Renal cortical epithelial cell (primary cell): ENCODE measurements around the gene ZDHHC5. TPM values are rescaled to one million over a fixed set of nuclear protein-coding genes. Genes with fewer than 3 reads are reported as not detected.
"Not testable (repeated sequence)": the region's sequence is repeated elsewhere in the genome, so short reads cannot be mapped to it uniquely, and the experiment has no call there.

Experiments used
- DNase-seq: peaks from one replicate; pipeline ENCODE4 v3.0.0-alpha.2; 2011; ENCODE audit warnings: low read depth
- total RNA-seq: library from RNA; depleted of rRNA; stranded (reverse); fragments of >200 nt; gene quantifications from 2 replicates; pipeline ENCODE4 v1.2.3, GENCODE V29; 2014

ZDHHC5 gene
- total RNA-seq, 1 donor from 2014 or later: 79.9 TPM

DNA sequence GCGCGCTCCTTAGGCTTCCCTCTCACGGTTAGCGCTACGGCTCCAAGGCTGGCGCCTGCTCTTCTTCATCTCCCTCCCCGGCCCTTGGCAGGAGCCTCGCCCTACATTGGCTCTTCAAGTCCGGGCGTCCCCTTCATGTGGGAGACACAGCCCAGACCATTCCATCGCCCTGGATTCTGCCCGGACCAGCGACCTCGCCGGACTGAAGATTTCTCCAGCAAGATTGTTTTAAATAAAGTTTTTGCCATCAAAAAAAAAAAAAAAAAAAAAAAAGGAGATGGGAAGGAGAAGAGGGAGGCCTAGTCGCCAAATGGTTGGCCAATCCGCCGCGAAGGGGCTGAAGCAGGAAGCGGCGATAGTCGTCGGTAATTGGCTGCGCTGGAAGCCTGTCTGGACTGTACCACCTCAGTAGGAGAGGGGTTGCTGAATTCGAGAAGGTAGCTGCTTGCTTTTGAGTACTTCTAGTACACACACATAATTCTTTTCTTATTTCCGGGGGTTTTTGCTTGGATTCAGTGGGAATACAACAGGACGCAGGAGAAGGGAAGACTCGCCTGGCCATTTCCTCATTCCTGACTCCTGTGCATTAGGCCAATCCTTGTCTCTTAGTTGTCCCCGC is 688 bp upstream of the ZDHHC5 start:
- DNase-seq: peak; percentile 96

GRCh38 chr11:57668434-57668782 is 494 bp downstream of the ZDHHC5 start:
- no peak for DNase-seq

DNA sequence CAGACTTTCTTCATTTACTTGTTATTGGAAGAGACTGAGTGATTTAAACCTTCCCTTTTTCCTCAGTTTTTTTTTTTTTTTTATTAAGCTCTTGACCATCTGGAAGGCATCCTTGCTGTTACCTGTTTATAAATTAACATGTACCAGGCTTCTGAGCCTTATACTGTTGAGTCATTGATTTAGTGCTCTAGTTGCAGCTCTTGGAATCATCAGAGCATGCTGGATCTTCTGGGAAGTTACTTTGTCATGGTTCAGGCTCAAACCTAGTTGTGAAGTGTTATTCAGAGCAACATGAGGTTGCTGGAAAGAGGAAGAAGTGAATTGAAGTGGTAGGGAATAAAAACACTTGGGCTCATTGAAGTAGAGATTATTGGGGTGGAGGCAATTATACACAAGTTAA is 6.3 kb downstream of the ZDHHC5 start:
- peak; percentile 96 for DNase-seq

DNA sequence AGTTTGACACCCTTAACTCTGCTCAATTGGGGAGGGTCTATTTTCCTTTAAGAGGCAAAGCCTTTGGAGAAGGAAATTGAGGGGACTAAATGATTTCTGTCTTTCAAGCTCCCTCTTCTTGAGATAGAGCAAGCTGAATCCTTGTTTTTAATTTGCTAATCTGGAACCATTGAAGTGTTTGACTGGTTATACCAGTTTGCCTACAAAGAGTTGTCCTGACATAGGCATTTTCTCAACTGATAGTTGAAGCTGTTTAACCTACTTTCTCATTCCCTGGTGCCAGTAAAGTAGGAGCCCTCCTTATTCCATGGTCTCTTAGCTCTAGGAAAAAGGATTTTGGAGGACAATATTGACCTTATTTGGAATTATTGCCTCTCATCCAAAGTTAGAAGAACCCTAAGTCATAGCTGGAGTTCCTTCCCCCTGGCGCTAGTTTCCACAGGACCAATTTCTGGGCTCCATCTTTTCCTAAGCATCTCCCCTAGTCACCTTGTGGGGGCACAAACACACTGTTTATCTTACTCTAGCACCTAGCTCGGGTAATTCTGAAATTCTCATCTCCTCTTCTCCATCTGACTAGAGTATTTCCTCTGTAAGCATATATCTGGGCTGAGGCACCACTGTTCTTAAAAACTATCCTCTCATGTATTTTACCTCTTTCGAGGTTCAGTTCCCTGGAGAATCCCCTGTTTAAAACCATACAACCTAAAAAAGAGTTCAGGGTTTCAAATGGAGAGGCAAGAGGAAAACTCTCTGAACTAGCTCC is 7.4 kb downstream of the ZDHHC5 start:
- DNase-seq: no peak

DNA sequence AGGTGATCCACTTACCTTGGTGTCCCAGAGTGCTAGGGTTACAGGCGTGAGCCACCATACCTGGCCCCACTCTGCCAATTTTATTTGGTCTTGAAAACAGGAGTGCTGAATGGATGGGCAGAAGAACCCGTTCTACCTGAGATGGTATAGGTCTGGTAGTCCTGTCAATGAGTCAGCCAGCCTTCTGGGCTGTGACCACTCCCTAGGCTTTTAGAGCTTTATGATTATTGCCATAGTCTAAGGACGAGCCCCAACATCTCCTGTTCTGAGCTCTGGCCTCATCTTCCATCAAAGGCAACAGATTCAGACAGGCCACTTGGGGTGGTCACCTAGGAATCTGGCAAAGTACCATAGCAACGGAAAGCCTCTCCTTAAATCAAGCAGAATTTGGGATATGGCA is 11.5 kb downstream of the ZDHHC5 start:
- DNase-seq: no peak

- peak; percentile 85 for DNase-seq
These were observed 12.6 kb downstream of the ZDHHC5 start for GRCh38 chr11:57680552-57680874.

DNA sequence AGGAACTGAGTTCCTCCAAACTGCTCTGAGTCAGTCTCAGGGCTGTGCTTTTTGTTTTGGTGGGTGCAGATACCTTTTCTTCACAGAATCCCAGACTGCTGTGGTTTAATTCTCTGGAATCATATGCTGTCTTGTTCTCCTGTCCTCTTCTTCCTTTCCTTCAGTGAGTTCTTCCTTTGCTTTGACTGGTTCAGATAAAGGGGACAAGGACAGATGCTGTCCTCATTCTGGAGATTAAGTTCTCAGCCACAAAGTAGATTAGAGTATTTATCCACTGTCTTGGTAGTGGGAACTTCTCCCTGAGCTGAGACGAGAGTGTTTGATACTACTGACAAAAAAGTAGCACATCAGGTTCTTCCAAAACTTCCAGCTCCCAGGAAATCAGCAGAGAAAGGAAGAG is 13.3 kb downstream of the ZDHHC5 start:
- DNase-seq: no peak

DNA sequence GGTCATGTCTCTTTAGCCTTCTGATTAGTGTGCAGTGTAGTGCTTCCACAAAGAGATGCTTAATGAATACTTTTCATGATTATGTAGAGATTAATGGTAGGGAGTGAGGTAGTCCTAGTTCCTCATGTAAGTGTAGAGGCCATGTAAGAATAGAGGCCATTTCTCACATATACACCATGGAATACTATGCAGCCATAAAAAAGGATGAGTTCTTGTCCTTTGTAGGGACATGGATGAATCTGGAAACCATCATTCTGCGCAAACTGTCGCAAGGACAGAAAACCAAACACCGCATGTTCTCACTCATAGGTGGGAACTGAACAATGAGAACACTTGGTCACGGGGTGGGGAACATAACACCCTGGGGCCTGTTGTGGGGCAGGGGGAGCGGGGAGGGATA is 22.6 kb downstream of the ZDHHC5 start:
- not testable (repeated sequence) for DNase-seq

DNA sequence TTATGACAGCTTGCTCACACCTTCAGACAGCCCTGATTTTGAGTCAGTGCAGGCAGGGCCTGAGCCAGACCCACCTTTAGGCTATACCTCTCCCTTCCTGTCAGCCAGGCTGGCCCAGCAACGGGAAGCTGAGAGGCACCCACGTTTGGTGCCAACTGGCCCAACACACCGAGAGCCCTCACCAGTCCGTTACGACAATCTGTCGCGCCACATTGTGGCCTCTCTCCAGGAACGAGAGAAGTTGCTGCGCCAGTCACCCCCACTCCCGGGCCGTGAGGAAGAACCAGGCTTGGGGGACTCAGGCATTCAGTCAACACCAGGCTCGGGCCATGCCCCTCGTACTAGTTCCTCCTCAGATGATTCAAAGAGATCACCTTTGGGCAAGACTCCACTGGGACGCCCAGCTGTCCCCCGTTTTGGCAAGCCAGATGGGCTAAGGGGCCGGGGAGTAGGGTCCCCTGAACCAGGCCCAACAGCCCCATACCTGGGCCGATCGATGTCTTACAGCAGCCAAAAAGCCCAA is 31.0 kb downstream of the ZDHHC5 start:
- DNase-seq: no peak

GRCh38 chr11:57699813-57700212 is 31.9 kb downstream of the ZDHHC5 start:
- DNase-seq: no peak

- no peak for DNase-seq
These were observed 32.5 kb downstream of the ZDHHC5 start for GRCh38 chr11:57700425-57700824.

DNA sequence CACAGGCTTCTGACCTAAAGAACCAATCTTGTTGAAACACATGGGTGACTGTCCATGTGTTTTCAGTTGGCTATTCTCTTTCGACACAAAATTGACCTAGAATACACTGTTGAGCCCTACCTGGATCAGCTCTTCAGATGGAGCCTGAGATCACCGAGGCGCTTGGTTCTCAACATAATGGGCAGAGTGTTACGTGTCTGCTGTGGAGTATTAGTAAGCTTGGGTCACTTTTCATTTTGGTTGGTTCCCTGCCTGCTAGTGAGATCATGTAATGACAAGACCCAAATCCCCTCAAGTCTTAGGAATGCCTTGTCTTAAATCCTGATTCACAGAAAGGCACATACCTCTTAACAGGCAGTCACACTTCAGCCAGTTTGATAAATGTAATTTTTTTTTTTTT is 35.4 kb downstream of the ZDHHC5 start:
- DNase-seq: no peak

- no peak for DNase-seq
These were observed 37.0 kb downstream of the ZDHHC5 start for GRCh38 chr11:57704932-57705331.

DNA sequence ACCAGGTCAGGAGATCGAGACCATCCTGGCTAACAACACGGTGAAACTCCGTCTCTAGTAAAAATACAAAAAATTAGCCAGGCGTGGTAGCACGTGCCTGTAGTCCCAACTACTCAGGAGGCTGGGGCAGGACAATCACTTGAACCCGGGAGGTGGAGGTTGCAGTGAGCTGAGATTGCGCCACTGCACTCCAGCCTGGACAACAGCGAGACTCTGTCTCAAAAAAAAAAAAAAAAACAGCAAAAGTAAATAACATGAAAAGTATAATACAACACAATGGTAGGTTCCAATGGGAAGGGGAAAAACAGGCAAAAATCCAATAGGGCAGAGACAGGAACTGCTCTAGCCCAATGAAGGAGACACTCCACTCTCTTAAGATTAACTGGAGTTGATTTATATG is 37.5 kb downstream of the ZDHHC5 start:
- not testable (repeated sequence) for DNase-seq

DNA sequence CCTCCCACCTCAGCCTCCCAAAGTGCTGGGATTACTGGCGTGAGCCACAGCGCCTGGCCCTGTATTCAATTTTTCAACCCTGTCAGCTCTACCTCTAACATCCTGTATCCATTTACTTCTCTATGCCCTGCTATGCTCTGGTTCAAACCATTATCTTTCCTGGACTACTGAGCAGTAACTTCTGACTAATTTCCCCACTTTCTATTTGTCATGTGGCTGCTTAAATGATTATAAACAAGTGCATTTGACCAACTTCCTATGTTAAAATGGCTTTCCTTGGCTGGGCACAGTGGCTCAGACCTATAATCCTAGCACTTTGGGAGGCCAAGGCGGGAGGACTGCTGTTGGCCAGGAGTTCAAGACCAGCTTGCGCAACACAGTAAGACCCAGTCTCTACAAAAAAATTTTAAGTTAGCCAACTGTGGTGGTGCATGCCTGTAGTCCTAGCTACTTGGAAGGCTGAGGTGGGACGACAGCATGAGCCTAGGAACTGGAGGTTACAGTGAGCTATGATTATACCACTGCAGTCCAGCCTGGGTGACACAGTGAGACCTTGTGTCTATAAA is 42.0 kb downstream of the ZDHHC5 start:
- DNase-seq: no peak

GRCh38 chr11:57711414-57712255 is 43.7 kb downstream of the ZDHHC5 start, which contains the start of gene MED19:
Gene MED19 (minus strand): TSS chr11:57712215. CDS start chr11:57712179, 36 bp downstream.
- peak; percentile 91 for DNase-seq

- DNase-seq: peak; percentile 100
These were observed 44.6 kb downstream of the ZDHHC5 start, which contains the start of gene TMX2 for GRCh38 chr11:57712256-57713150. Gene TMX2 (plus strand): TSS chr11:57712593. CDS start chr11:57712619, 26 bp downstream.

- no peak for DNase-seq
These were observed 45.9 kb downstream of the ZDHHC5 start for GRCh38 chr11:57713835-57714234.

DNA sequence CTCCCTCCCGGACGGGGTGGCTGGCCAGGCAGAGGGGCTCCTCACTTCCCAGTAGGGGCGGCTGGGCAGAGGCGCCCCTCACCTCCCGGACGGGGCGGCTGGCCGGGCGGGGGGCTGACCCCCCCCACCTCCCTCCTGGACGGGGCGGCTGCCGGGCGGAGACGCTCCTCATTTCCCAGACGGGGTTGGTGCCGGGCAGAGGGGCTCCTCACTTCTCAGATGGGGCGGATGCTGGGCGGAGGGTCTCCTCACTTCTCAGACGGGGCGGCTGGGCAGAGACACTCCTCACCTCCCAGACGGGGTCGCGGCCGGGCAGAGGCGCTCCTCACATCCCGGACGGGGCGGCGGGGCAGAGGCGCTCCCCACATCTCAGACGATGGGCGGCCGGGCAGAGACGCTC is 48.8 kb downstream of the ZDHHC5 start:
- DNase-seq: not testable (repeated sequence)

DNA sequence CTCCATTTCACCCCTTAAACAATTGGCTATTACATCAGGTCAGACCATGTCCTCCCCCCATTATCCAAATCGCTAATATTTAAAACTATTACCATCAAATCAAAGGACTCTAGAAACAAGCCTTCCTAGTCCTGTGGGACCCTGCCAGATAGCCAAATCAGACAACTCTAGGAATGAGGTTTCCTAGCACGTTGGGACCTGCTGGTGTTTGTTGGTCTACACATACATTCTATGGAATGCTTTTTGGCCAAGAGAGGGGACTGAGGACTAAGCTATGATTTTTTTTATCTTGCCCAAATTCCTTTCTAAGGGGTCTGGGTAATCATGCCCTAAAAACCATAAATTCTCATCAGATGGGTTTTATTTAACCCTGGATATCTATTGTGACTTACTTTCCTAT is 59.3 kb downstream of the ZDHHC5 start:
- no peak for DNase-seq

DNA sequence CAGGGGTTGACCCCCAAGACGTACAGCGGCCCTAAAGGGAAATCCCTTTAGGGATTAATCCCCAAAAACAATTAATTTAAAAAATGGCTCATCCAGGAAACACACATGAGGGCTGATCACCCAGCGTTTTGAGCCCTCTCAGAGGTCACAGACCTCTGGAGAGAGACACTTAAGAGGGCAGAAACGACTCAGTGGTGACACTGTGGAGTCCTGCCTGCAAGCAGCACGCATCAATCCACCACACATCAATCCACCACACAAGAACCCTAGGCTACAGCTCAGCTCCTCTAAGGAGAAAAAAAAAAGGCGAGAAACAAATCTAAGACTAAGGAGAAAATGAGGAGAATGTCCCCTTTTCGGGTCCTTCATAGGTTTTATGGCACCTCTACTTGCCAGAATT is 60.9 kb downstream of the ZDHHC5 start:
- DNase-seq: no peak
